Measurements from ENCODE around the gene SMOC2. TPM values are rescaled to one million over a fixed set of nuclear protein-coding genes. Genes with fewer than 3 reads are reported as not detected.

Gene SMOC2
- total RNA-seq, 4 donors from 2014 or later, result 30.5 to 52.4 (median 37.9) TPM

DNA sequence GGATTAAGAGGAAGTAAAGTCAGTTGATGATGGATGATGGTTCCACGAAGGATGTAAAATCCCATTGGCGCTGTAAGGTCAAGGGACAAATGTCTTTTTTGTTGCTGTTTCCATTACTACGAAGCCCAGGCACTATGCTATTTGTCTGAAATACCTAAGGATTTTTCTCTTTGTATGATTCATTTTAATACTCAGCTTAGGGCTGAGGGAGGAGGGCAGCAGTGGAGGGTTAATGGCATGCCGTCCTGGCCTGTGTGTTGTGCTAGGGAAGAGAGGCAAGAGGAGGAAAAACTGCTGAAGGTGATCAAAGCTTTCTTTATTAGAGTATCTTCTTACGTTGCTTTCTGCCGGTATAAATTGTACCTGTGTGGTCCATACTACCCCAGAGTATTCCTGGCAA is 6.5 kb upstream of the SMOC2 start:
- TF ChIP-seq, protein P1, sequence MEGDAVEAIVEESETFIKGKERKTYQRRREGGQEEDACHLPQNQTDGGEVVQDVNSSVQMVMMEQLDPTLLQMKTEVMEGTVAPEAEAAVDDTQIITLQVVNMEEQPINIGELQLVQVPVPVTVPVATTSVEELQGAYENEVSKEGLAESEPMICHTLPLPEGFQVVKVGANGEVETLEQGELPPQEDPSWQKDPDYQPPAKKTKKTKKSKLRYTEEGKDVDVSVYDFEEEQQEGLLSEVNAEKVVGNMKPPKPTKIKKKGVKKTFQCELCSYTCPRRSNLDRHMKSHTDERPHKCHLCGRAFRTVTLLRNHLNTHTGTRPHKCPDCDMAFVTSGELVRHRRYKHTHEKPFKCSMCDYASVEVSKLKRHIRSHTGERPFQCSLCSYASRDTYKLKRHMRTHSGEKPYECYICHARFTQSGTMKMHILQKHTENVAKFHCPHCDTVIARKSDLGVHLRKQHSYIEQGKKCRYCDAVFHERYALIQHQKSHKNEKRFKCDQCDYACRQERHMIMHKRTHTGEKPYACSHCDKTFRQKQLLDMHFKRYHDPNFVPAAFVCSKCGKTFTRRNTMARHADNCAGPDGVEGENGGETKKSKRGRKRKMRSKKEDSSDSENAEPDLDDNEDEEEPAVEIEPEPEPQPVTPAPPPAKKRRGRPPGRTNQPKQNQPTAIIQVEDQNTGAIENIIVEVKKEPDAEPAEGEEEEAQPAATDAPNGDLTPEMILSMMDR (IDR thresholded peaks at IDR 0.05; ENCODE audit: low read depth), result no peak

- TF ChIP-seq, protein P1 (IDR thresholded peaks at IDR 0.05; ENCODE audit: low read depth), result no peak
Observed at GRCh38 chr6:168437751-168438150, 3.2 kb upstream of the SMOC2 start.

GRCh38 chr6:168438783-168439520 is 2.0 kb upstream of the SMOC2 start:
- TF ChIP-seq, protein P1 (IDR thresholded peaks at IDR 0.05; ENCODE audit: low read depth), result no peak

DNA sequence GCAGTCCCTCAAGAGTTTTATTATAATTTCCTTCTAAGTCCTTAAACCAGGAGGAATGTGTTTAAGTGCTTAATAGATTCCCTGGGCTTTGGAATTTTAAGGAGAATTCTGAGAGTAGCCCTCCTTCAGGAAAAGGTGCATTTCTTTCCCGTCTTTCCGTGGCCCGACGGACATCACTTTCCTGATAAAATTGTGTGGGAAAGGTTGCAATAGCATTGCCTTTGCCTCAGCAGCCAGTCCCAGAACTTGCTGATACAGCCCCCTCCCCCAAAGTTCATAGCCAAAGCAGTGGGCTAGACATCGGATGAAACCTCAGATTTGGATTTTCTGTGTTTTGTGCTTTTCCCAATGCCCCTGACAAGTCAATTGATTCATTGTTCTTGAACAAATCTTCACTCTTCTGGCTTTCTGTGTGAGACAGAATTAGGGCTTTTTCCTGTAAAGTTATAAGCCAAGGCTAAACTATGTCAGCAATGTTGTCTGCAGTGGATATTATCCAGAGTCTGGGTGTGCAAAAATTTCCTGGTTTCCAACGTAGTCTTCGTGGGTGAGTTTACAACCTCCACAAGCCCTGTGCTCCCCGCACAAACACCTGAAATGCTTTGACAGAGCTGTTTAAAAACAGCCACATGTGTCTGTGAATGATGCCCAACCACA is 1.1 kb upstream of the SMOC2 start:
- TF ChIP-seq, protein P1 (IDR thresholded peaks at IDR 0.05; ENCODE audit: low read depth), result no peak

DNA sequence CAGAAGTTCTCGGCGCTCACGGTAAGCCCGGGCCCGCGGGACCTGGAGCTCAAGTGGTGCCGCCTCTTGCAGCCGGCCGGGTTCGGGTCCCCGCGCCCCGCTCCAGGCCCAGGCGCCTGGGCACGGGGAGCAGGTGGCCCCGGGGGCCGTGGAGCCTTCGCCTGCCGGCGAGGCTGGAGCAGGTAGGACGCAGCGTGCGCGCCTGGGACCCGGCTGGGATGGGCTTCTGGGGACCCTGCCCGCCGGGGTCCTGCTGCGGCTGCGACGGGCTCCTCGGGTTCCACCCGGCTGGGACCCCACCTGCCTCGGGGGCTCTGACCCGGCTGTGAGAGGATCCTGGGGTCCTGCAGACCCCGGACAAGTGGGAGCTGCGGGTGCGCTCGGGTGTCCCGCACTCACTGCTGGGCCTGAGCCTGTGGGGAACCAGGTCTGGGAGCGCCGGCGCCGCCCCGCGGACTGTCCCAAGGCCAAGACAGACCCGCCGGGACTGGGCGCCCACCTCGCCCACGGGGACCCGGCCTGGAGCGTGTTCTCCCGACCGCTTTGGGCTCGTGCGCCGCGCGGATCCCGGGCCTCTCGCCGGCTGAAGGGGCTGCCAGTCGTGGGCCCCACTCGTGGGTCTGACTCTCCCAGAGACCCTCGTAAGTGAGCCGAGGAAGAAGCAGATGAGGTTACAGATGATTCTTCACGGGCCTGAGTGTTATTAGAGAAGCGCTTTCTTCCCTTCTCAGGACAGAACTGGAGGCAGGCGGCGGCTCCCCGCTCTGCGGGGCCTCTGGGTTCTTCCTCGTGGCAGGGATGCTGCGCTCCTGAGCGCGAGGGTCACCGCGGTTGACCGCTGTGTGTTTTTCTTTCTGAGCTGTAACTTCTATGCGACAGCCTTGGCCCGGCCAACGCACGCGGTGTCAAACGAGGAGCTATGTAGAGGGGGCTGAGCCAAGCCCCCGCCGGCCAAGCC is 729 bp downstream of the SMOC2 start:
- TF ChIP-seq, protein P1 (IDR thresholded peaks at IDR 0.05; ENCODE audit: low read depth), result no peak

DNA sequence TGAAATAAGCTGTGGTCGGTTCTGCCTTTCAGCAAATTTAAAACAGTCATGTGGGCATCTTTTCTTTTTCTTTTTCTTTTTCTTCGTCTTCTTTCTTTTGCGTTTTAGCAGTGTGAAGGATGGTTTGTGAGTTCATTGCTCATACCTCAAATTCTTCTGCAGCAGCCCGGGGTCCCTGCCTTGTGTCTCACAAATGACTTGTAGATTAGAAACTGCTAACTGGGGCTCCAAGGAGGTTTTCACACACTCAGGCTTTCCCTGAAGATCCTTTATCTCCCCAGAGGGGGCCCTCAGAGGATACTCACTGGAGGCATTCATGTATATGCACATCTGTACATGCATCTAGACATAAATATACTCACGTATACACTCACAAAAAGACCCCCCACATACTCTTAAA is 1.7 kb downstream of the SMOC2 start:
- TF ChIP-seq, protein P1 (IDR thresholded peaks at IDR 0.05; ENCODE audit: low read depth), result no peak

DNA sequence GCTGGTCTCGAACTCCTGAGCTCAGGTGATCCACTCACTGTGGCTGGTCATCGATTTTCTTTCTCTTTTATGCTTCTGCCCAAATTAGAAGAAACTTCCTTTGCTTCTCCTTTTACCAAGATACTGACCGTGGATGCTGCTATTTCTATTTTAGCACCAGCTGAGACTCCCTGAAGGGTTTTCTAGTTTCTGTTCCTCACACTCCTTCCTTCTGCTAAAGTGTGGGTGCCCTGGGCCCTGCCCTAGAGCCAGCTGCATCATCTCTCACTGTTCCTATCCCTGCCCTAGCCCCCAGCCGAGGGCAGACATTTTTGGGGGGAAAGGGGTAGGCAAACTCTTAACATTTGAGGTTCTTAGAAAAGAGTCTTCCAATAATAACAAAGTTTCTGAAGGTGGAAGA is 6.3 kb downstream of the SMOC2 start:
- TF ChIP-seq, protein P1 (IDR thresholded peaks at IDR 0.05; ENCODE audit: low read depth), result no peak
